ENCODE results near the gene ENO2. TPM values are rescaled to one million over a fixed set of nuclear protein-coding genes. Genes with fewer than 3 reads are reported as not detected.

Gene ENO2
- total RNA-seq, 2 experiments from 2014 or later, result 85.6 to 103 TPM

DNA sequence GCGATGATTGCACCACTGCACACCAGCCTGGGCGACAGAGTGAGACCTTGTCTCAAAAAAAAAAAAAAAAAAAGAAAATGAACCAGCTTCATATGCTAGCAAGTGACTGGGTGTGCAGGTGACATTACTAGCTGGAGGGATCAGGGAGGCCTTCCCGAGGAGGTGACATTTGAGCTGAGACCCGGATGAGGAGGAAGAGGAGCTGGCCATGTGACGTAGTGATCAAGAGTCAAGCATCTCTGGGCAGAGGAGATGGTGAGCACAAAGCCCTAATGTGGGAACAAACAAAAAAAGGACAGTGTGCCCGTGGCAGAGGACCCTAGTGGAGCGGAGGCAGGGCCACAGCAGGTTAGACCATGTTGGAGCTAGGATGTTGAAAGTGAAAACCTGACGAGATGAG, 33.2 kb downstream of the ENO2 start:
- ChIA-PET CTCF (interaction anchor here (1.0 to 10.8 kb wide), 4 partner anchors 10 to 78 kb away, joined by 3 to 324 read pairs (median 9); partner anchors contain the start of gene LPCAT3), POLR2A (interaction anchor here (0.6 to 11.6 kb wide), 5 partner anchors 10 to 80 kb away, joined by 3 to 963 read pairs (median 26); partner anchors contain the start of genes EMG1, LPCAT3, PHB2 and PTPN6)
- H3K27ac Mint-ChIP-seq, result peak overlapping the region; percentile 97
- ATAC-seq (ENCODE audit: poor library complexity), result no peak
- peaks cover 88% of the 10 kb centered on the region for H3K4me1 Mint-ChIP-seq (ENCODE audit: low read depth)
- Histone ChIP-seq H3K36me3 (ENCODE audit: insufficient read depth, low read length) (peaks cover 15% of the 10 kb centered on the region), H3K27ac (ENCODE audit: low read depth in 1 of 2, low read length in 2 of 2) (peak overlapping the region; percentile 96 to 98), H3K4me3 (ENCODE audit: low read length) (no peak overlapping the region), H3K9me3 (ENCODE audit: control insufficient read depth in 1 of 2, insufficient read depth in 1 of 2, low read length in 2 of 2) (no peaks in the 10 kb centered on the region), H3K27me3 (ENCODE audit: control insufficient read depth in 1 of 2, insufficient read depth in 2 of 2, low read length in 2 of 2) (no peaks in the 10 kb centered on the region), H3K4me1 (ENCODE audit: insufficient read depth, low read length) (peaks cover 93% of the 10 kb centered on the region)
- H3K27me3 Mint-ChIP-seq, result no peaks in the 10 kb centered on the region
- TF ChIP-seq, protein P1, sequence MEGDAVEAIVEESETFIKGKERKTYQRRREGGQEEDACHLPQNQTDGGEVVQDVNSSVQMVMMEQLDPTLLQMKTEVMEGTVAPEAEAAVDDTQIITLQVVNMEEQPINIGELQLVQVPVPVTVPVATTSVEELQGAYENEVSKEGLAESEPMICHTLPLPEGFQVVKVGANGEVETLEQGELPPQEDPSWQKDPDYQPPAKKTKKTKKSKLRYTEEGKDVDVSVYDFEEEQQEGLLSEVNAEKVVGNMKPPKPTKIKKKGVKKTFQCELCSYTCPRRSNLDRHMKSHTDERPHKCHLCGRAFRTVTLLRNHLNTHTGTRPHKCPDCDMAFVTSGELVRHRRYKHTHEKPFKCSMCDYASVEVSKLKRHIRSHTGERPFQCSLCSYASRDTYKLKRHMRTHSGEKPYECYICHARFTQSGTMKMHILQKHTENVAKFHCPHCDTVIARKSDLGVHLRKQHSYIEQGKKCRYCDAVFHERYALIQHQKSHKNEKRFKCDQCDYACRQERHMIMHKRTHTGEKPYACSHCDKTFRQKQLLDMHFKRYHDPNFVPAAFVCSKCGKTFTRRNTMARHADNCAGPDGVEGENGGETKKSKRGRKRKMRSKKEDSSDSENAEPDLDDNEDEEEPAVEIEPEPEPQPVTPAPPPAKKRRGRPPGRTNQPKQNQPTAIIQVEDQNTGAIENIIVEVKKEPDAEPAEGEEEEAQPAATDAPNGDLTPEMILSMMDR (IDR thresholded peaks at IDR 0.05), result no peak
- H3K36me3 Mint-ChIP-seq (ENCODE audit: low read depth), result peaks cover 36% of the 10 kb centered on the region
- H3K4me3 Mint-ChIP-seq, result peak overlapping the region; percentile 47
- intact Hi-C loops (cut with DNase I, micrococcal nuclease), result no loop called here
- no peaks in the 10 kb centered on the region for H3K9me3 Mint-ChIP-seq
- DNase-seq, result no peak

DNA sequence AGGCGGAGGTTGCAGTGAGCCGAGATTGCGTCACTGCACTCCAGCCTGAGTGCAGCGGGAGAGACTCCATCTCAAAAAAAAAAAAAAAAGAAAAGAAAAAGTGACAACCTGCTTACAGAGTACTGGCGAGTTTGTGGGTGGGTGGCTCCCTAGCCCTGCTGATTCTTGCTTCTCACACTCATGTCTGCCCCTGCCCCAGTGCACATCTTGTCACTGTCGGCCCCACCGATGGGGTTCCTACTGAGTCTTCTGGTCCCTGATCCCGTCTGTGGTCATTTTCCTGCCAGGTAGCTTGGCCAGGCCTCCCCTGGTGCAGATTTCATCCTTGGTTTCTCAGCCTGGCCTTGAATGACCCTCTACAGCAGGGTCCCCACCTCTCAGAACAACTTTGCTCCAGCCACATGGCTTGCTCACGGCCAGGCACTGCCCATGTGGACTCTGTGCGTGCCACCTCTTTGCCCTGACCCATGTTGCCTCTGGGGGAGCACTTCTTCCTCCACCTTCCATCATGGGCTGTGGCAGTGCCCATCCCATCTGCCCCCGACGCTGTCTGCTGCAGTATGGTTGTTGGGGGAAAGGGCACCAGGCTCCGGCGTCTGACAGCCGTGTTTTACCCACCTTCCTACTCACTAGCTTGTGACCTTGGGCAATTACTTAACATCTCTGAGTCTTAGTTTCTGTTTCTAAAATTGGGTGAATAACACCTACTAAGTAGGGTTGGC, 34.7 kb downstream of the ENO2 start:
- Mint-ChIP-seq H3K9me3 (no peaks in the 10 kb centered on the region), H3K36me3 (ENCODE audit: low read depth) (peaks cover 42% of the 10 kb centered on the region)

DNA sequence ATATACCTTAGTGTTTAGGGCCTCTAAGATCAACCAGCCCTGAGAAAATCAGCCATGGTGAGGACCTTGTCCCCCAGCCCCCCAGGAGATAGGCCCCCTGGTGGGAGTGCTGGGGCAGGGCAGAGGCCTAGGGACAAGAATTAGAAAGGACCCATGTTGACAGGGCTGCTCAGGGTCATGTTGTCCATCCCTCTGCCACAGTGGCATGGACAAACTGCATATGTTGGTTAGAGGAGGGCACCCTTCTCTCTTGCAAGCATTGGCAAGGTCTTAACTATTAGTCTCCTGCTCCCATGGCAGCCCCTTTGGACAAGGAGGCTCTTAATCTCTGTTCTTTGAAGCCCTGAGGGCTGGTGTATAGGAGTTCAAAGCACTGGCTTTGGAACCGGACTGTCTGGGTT, 36.0 kb downstream of the ENO2 start:
- Mint-ChIP-seq H3K27ac (peak overlapping the region; percentile 97), H3K9me3 (no peaks in the 10 kb centered on the region), H3K4me3 (peak overlapping the region; percentile 100), H3K36me3 (ENCODE audit: low read depth) (peaks cover 44% of the 10 kb centered on the region), H3K27me3 (no peaks in the 10 kb centered on the region), H3K4me1 (ENCODE audit: low read depth) (peaks cover 89% of the 10 kb centered on the region)
- DNase-seq (peak in 3 of 14 experiments; percentile 48 to 71 (median 66)), ATAC-seq (ENCODE audit: poor library complexity) (peak; percentile 6)
- H3K4me1 ChIP-seq (ENCODE audit: insufficient read depth, low read length), result peaks cover 94% of the 10 kb centered on the region
- CTCF ChIA-PET, result interaction anchor here (1.0 to 10.8 kb wide), 4 partner anchors 10 to 159 kb away, joined by 3 to 324 read pairs (median 4); partner anchors contain the start of gene C1RL
- peaks cover 34% of the 10 kb centered on the region for H3K36me3 ChIP-seq (ENCODE audit: insufficient read depth, low read length)
- H3K27ac ChIP-seq (ENCODE audit: low read depth in 1 of 2, low read length in 2 of 2), result peak overlapping the region; percentile 80 to 96
- peak overlapping the region; percentile 98 for H3K4me3 ChIP-seq (ENCODE audit: low read length)
- intact Hi-C loops (cut with DNase I, micrococcal nuclease), result loop anchor here in 1 of 2 experiments (5.0 kb wide), 1 partner anchor 98 kb away; the partner anchor contains the start of genes CDCA3 and USP5
- TF ChIP-seq, protein P1 (IDR thresholded peaks at IDR 0.05), result peak; percentile 40
- H3K9me3 ChIP-seq (ENCODE audit: control insufficient read depth in 1 of 2, insufficient read depth in 1 of 2, low read length in 2 of 2), result no peaks in the 10 kb centered on the region
- POLR2A ChIA-PET, result interaction anchor here (1.0 to 11.6 kb wide), 5 partner anchors 9 to 78 kb away, joined by 3 to 963 read pairs (median 10); partner anchors contain the start of genes ATN1, PTPN6 and SPSB2
- no peaks in the 10 kb centered on the region for H3K27me3 ChIP-seq (ENCODE audit: control insufficient read depth in 1 of 2, insufficient read depth in 2 of 2, low read length in 2 of 2)

More for the DNA sequence above, 34.7 kb downstream of the ENO2 start:
- ChIA-PET CTCF (interaction anchor here (0.8 to 10.8 kb wide), 6 partner anchors 11 to 160 kb away, joined by 3 to 324 read pairs (median 3); partner anchors contain the start of genes C1RL and LPCAT3), POLR2A (interaction anchor here (0.6 to 11.6 kb wide), 3 partner anchors 10 to 159 kb away, joined by 3 to 963 read pairs (median 26); partner anchors contain the start of gene PTPN6)
- Mint-ChIP-seq H3K27ac (peak overlapping the region; percentile 97), H3K4me3 (peak overlapping the region; percentile 87), H3K27me3 (no peaks in the 10 kb centered on the region), H3K4me1 (ENCODE audit: low read depth) (peaks cover 87% of the 10 kb centered on the region)
- peak overlapping the region; percentile 27 for H3K4me3 ChIP-seq (ENCODE audit: low read length)
- H3K27ac ChIP-seq (ENCODE audit: low read depth in 1 of 2, low read length in 2 of 2), result peak overlapping the region; percentile 96 to 98
- no peaks in the 10 kb centered on the region for H3K27me3 ChIP-seq (ENCODE audit: control insufficient read depth in 1 of 2, insufficient read depth in 2 of 2, low read length in 2 of 2)
- ATAC-seq (ENCODE audit: poor library complexity) (no peak), DNase-seq (peak in 4 of 14 experiments; percentile 47 to 74 (median 70))
- intact Hi-C loops (cut with DNase I, micrococcal nuclease), result no loop called here
- peaks cover 25% of the 10 kb centered on the region for H3K36me3 ChIP-seq (ENCODE audit: insufficient read depth, low read length)
- no peaks in the 10 kb centered on the region for H3K9me3 ChIP-seq (ENCODE audit: control insufficient read depth in 1 of 2, insufficient read depth in 1 of 2, low read length in 2 of 2)
- peaks cover 93% of the 10 kb centered on the region for H3K4me1 ChIP-seq (ENCODE audit: insufficient read depth, low read length)
- TF ChIP-seq, protein P1 (IDR thresholded peaks at IDR 0.05), result no peak
